ENCODE results near the gene SCN2B. TPM values are rescaled to one million over a fixed set of nuclear protein-coding genes. Genes with fewer than 3 reads are reported as not detected.

SCN2B gene
- total RNA-seq, 3 donors from 2014 or later (not counting 1 experiment from before 2014, with no cell fraction given), result not detected

DNA sequence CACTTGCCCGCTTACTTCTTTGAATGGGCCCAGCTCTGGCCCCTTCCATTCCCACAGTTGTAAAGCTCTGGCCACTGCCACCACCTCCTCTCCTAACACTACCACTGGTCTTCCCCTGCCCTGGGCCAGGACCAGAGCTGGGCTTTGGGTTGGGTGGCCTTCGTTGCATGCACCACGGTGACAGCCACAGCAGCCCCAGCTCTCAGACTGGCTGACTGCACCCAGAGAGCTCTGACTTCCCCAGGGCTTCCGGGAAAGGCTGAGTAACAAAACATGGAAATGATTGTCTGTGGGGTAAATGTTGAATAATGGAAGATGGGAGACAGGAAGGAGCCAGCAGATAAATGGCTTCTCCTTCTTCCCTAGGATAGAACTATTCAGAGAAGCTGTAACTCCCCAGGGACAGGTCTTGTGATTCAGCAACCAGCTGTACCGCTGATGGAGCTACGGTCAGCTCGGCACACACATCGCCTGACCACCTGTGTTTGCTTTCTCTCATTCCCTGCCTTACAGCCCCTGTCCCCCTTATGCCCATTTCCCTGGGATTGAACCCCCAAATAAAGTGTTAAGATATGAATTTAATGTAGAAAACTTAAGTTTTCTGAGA is 51.4 kb downstream of the SCN2B start:
- Mint-ChIP-seq H3K4me1 (no peaks in the 10 kb centered on the region), H3K27ac (no peak overlapping the region), H3K36me3 (no peaks in the 10 kb centered on the region), H3K27me3 (ENCODE audit: low read depth in 2 of 2) (peaks cover 0 to 8% of the 10 kb centered on the region in 2 donors), H3K4me3 (no peak overlapping the region), H3K9me3 (peaks cover 0 to 2% of the 10 kb centered on the region in 2 donors)
- Histone ChIP-seq H3K27ac (ENCODE audit: low read length) (no peak overlapping the region), H3K4me3 (ENCODE audit: low read length) (no peak overlapping the region), H3K9me3 (ENCODE audit: control insufficient read depth, insufficient read depth, low read length) (no peaks in the 10 kb centered on the region), H3K4me1 (ENCODE audit: control insufficient read depth, insufficient read depth, low read length) (peaks cover 3% of the 10 kb centered on the region), H3K27me3 (ENCODE audit: control insufficient read depth, insufficient read depth, low read length) (no peaks in the 10 kb centered on the region), H3K36me3 (ENCODE audit: control insufficient read depth, insufficient read depth, low read length) (no peaks in the 10 kb centered on the region)
- DNase-seq (no peak), ATAC-seq (no peak)
- 83% methylated on average over 8 of the region's 8 CpGs for WGBS (ENCODE audit: insufficient coverage)
- intact Hi-C loops (cut with micrococcal nuclease), result no loop called here
- TF ChIP-seq, protein P1, sequence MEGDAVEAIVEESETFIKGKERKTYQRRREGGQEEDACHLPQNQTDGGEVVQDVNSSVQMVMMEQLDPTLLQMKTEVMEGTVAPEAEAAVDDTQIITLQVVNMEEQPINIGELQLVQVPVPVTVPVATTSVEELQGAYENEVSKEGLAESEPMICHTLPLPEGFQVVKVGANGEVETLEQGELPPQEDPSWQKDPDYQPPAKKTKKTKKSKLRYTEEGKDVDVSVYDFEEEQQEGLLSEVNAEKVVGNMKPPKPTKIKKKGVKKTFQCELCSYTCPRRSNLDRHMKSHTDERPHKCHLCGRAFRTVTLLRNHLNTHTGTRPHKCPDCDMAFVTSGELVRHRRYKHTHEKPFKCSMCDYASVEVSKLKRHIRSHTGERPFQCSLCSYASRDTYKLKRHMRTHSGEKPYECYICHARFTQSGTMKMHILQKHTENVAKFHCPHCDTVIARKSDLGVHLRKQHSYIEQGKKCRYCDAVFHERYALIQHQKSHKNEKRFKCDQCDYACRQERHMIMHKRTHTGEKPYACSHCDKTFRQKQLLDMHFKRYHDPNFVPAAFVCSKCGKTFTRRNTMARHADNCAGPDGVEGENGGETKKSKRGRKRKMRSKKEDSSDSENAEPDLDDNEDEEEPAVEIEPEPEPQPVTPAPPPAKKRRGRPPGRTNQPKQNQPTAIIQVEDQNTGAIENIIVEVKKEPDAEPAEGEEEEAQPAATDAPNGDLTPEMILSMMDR (IDR thresholded peaks at IDR 0.05), result no peak

DNA sequence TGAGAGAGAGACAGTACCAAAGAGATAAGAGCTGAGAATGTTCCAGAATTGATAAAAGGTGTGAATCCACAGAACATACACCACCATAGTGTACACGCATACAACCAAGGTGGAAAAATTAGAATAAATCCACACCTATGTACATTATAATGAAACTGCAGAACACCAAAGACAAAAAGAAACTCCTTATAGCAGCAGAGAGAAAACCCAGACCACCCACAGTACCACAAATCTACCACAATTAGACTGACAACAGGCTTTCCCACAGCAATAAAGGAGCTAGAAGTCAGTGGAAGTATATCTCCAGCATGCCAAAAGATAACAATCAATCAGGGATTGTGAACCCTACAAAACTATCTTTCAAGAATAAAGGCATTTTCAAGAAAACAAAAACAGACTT is 55.6 kb downstream of the SCN2B start:
- TF ChIP-seq, protein P1 (IDR thresholded peaks at IDR 0.05), result no peak
- no peaks in the 10 kb centered on the region for H3K36me3 Mint-ChIP-seq
- Histone ChIP-seq H3K4me1 (ENCODE audit: control insufficient read depth, insufficient read depth, low read length) (no peaks in the 10 kb centered on the region), H3K9me3 (ENCODE audit: control insufficient read depth, insufficient read depth, low read length) (no peaks in the 10 kb centered on the region), H3K4me3 (ENCODE audit: low read length) (no peak overlapping the region), H3K36me3 (ENCODE audit: control insufficient read depth, insufficient read depth, low read length) (no peaks in the 10 kb centered on the region), H3K27ac (ENCODE audit: low read length) (no peak overlapping the region), H3K27me3 (ENCODE audit: control insufficient read depth, insufficient read depth, low read length) (no peaks in the 10 kb centered on the region)
- no peak for ATAC-seq
- H3K9me3 Mint-ChIP-seq, result peaks cover 0 to 2% of the 10 kb centered on the region in 2 donors
- WGBS (ENCODE audit: insufficient coverage), result no CpG with 5 or more reads among the region's 1 CpG
- intact Hi-C loops (cut with micrococcal nuclease), result no loop called here
- H3K4me1 Mint-ChIP-seq, result no peaks in the 10 kb centered on the region
- H3K27ac Mint-ChIP-seq, result no peak overlapping the region
- no peak for DNase-seq
- H3K27me3 Mint-ChIP-seq (ENCODE audit: low read depth in 2 of 2), result peaks cover 6 to 13% of the 10 kb centered on the region in 2 donors
- H3K4me3 Mint-ChIP-seq, result no peak overlapping the region

DNA sequence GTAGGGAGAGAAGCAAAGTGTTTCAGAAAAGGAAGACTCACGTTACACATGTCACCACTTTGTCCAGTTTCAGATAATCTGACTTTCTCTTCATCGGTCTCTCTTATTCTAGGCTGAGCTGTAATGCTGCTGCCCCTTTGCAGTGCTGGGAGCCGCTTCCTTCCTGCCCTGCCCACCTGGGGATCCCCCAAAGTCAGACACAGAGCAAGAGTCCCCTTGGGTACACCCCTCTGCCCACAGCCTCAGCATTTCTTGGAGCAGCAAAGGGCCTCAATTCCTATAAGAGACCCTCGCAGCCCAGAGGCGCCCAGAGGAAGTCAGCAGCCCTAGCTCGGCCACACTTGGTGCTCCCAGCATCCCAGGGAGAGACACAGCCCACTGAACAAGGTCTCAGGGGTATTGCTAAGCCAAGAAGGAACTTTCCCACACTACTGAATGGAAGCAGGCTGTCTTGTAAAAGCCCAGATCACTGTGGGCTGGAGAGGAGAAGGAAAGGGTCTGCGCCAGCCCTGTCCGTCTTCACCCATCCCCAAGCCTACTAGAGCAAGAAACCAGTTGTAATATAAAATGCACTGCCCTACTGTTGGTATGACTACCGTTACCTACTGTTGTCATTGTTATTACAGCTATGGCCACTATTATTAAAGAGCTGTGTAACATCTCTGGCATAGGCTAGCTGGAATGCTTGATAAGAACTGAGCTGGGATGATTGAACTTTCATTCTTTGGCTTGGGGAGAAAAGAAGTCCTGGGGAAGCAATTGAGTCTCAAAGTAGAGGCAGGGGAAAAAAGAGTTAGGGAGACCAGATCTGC is 58.4 kb downstream of the SCN2B start:
- Mint-ChIP-seq H3K27ac (no peak overlapping the region), H3K36me3 (no peaks in the 10 kb centered on the region), H3K4me3 (no peak overlapping the region), H3K9me3 (peaks cover 0 to 2% of the 10 kb centered on the region in 2 donors), H3K4me1 (peaks cover 0 to 11% of the 10 kb centered on the region in 2 donors), H3K27me3 (ENCODE audit: low read depth in 2 of 2) (peaks cover 16 to 19% of the 10 kb centered on the region in 2 donors)
- Histone ChIP-seq H3K27me3 (ENCODE audit: control insufficient read depth, insufficient read depth, low read length) (no peaks in the 10 kb centered on the region), H3K27ac (ENCODE audit: low read length) (no peak overlapping the region), H3K4me1 (ENCODE audit: control insufficient read depth, insufficient read depth, low read length) (no peaks in the 10 kb centered on the region), H3K4me3 (ENCODE audit: low read length) (no peak overlapping the region), H3K36me3 (ENCODE audit: control insufficient read depth, insufficient read depth, low read length) (no peaks in the 10 kb centered on the region), H3K9me3 (ENCODE audit: control insufficient read depth, insufficient read depth, low read length) (no peaks in the 10 kb centered on the region)
- no peak for ATAC-seq
- peak in 1 of 2 donors; percentile 16 for DNase-seq
- WGBS (ENCODE audit: insufficient coverage), result 58% methylated on average over 9 of the region's 9 CpGs
- TF ChIP-seq, protein P1 (IDR thresholded peaks at IDR 0.05), result no peak
- intact Hi-C loops (cut with micrococcal nuclease), result no loop called here

All from natural killer cell (primary cell).